ENCODE data around the gene VPS13A.

DNA sequence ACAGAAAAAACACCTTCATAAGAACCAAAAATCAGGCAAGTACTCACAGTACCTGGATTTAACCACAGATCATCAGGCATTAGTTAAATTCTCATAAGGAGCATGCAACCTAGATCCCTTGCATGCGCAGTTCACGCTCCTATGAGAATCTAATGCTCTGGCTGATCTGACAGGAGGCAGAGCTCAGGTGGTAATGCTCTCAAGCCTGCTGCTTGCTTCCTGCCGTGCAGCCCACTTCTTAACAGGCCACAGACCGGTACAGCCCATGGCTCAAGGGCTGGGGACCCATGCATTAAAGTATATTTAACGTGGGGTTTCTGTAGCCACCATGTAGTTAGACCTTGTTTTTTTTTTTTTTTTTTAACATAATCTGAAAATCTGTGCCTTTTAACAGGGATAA is 147.7 kb downstream of the VPS13A start:
- TF ChIP-seq POLR2AphosphoS5 (IDR thresholded peaks at IDR 0.05; ENCODE audit: low read depth, low read length) (no peak), POLR2A (IDR thresholded peaks at IDR 0.05; ENCODE audit: low read depth, low read length) (no peak), TAF1 (IDR thresholded peaks at IDR 0.05; ENCODE audit: borderline replicate concordance, low read depth, low read length) (no peak)
